ENCODE results near the gene DTNB.

DNA sequence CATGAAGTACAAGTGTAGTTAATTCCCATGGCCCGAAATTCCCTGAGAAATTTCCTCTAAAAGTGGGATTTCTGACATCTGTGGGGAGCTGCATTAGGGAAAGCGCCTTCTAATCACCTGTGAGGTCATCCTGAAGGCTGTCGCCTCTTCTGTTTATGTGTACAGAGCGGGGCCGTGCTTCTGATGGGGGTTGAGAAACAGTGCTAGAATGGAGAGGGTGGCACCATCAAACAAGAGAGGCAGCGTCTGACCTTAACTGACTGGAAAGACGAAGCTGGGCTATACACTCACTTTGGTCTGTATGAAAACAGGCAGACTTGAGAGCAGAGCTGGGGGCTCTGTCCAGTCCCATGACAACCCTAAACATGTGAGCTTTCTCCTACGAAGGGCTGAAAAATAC is 287.5 kb downstream of the DTNB start:
- TF ChIP-seq, protein P1, sequence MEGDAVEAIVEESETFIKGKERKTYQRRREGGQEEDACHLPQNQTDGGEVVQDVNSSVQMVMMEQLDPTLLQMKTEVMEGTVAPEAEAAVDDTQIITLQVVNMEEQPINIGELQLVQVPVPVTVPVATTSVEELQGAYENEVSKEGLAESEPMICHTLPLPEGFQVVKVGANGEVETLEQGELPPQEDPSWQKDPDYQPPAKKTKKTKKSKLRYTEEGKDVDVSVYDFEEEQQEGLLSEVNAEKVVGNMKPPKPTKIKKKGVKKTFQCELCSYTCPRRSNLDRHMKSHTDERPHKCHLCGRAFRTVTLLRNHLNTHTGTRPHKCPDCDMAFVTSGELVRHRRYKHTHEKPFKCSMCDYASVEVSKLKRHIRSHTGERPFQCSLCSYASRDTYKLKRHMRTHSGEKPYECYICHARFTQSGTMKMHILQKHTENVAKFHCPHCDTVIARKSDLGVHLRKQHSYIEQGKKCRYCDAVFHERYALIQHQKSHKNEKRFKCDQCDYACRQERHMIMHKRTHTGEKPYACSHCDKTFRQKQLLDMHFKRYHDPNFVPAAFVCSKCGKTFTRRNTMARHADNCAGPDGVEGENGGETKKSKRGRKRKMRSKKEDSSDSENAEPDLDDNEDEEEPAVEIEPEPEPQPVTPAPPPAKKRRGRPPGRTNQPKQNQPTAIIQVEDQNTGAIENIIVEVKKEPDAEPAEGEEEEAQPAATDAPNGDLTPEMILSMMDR (conservative IDR thresholded peaks at IDR 0.05) = no peak
- TF ChIP-seq EZH2 (IDR thresholded peaks at IDR 0.05; ENCODE audit: low read depth) = no peak

All from PC-9 (cell line).